B cell (primary cell): ENCODE data around the gene TMEM26.

ENCODE experiments used
- CTCF ChIP-seq: fragments of 200-600 bp; IDR thresholded peaks from one replicate; pipeline ENCODE4 v1.8.0; 2022; ENCODE audit warnings: antibody characterized with exemption, mild to moderate bottlenecking
- EZH2 ChIP-seq: IDR thresholded peaks from 2 replicates; pipeline ENCODE4 v1.6.1; 2012; ENCODE audit warnings: borderline replicate concordance, low read depth, mild to moderate bottlenecking, moderate library complexity, low read length; ENCODE audit not compliant: insufficient read depth, poor library complexity, severe bottlenecking

- no peak for TF ChIP-seq CTCF
- TF ChIP-seq EZH2 = no peak
These were observed 63.3 kb downstream of the TMEM26 start for GRCh38 chr10:61389887-61390286.
